ENCODE results near the gene FSTL3. TPM values are rescaled to one million over a fixed set of nuclear protein-coding genes. Genes with fewer than 3 reads are reported as not detected.
"Not testable (repeated sequence)": the region's sequence is repeated elsewhere in the genome, so short reads cannot be mapped to it uniquely, and the experiment has no call there.

FSTL3 gene
- total RNA-seq, 1 experiment from 2014 or later, result 6.0 TPM

GRCh38 chr19:695352-695949 is 19.3 kb downstream of the FSTL3 start, which contains the start of gene PRSS57:
TSS of gene PRSS57 (minus strand) at chr19:695452. CDS start at chr19:695430, 22 bp downstream.
- Histone ChIP-seq H3K36me3 (ENCODE audit: insufficient read depth, low read length, poor library complexity, severe bottlenecking) (no peaks in the 10 kb centered on the region), H3K4me3 (ENCODE audit: low read depth, low read length, poor library complexity, severe bottlenecking) (no peak within 1 kb of the TSS), H3K4me1 (ENCODE audit: insufficient read depth, low read length, poor library complexity, severe bottlenecking) (no peaks in the 10 kb centered on the region), H3K9me3 (ENCODE audit: low read depth, low read length, poor library complexity, severe bottlenecking) (no peaks in the 10 kb centered on the region), H3K27ac (ENCODE audit: low read depth, low read length, poor library complexity, severe bottlenecking) (no peak within 1 kb of the TSS), H3K27me3 (replicated peaks; ENCODE audit: insufficient read depth, low read depth, low read length, poor library complexity) (no peaks in the 10 kb centered on the region)
- BruUV-seq (replicated peaks), result no TSS peak
- intact Hi-C loops (cut with micrococcal nuclease; ENCODE audit: unreplicated experiment), result no loop called here
- no peak for TF ChIP-seq EZH2 (IDR thresholded peaks at IDR 0.05; ENCODE audit: borderline replicate concordance, low read depth, low read length, poor library complexity, severe bottlenecking)
- no peak for TF ChIP-seq CTCF (conservative IDR thresholded peaks at IDR 0.05; ENCODE audit: low read depth, low read length)
- no peak for DNase-seq (ENCODE audit: low spot score)
- POLR2A ChIA-PET (ENCODE audit: low non-redundant PET), result no interaction called here
- CTCF ChIA-PET, result no interaction called here

- H3K9me3 ChIP-seq (ENCODE audit: low read depth, low read length, poor library complexity, severe bottlenecking); H3K27me3 ChIP-seq (replicated peaks; ENCODE audit: insufficient read depth, low read depth, low read length, poor library complexity); H3K36me3 ChIP-seq (ENCODE audit: insufficient read depth, low read length, poor library complexity, severe bottlenecking); BruUV-seq (replicated peaks); H3K4me3 ChIP-seq (ENCODE audit: low read depth, low read length, poor library complexity, severe bottlenecking); CTCF ChIA-PET; POLR2A ChIA-PET (ENCODE audit: low non-redundant PET); intact Hi-C loops (cut with micrococcal nuclease; ENCODE audit: unreplicated experiment); DNase-seq (ENCODE audit: low spot score); H3K27ac ChIP-seq (ENCODE audit: low read depth, low read length, poor library complexity, severe bottlenecking); H3K4me1 ChIP-seq (ENCODE audit: insufficient read depth, low read length, poor library complexity, severe bottlenecking): not testable (repeated sequence)
Measured at GRCh38 chr19:698529-698928, 22.3 kb downstream of the FSTL3 start.

- POLR2A ChIA-PET (ENCODE audit: low non-redundant PET); H3K4me3 ChIP-seq (ENCODE audit: low read depth, low read length, poor library complexity, severe bottlenecking); H3K4me1 ChIP-seq (ENCODE audit: insufficient read depth, low read length, poor library complexity, severe bottlenecking); intact Hi-C loops (cut with micrococcal nuclease; ENCODE audit: unreplicated experiment); CTCF ChIA-PET; H3K9me3 ChIP-seq (ENCODE audit: low read depth, low read length, poor library complexity, severe bottlenecking); H3K36me3 ChIP-seq (ENCODE audit: insufficient read depth, low read length, poor library complexity, severe bottlenecking); H3K27me3 ChIP-seq (replicated peaks; ENCODE audit: insufficient read depth, low read depth, low read length, poor library complexity); BruUV-seq (replicated peaks); H3K27ac ChIP-seq (ENCODE audit: low read depth, low read length, poor library complexity, severe bottlenecking): not testable (repeated sequence)
- peak; percentile 51 for DNase-seq (ENCODE audit: low spot score)
Measured at GRCh38 chr19:699885-700284, 23.7 kb downstream of the FSTL3 start.

- BruUV-seq (replicated peaks); H3K36me3 ChIP-seq (ENCODE audit: insufficient read depth, low read length, poor library complexity, severe bottlenecking); POLR2A ChIA-PET (ENCODE audit: low non-redundant PET); DNase-seq (ENCODE audit: low spot score); intact Hi-C loops (cut with micrococcal nuclease; ENCODE audit: unreplicated experiment); H3K4me3 ChIP-seq (ENCODE audit: low read depth, low read length, poor library complexity, severe bottlenecking); H3K27me3 ChIP-seq (replicated peaks; ENCODE audit: insufficient read depth, low read depth, low read length, poor library complexity); CTCF ChIA-PET; H3K9me3 ChIP-seq (ENCODE audit: low read depth, low read length, poor library complexity, severe bottlenecking); H3K4me1 ChIP-seq (ENCODE audit: insufficient read depth, low read length, poor library complexity, severe bottlenecking); H3K27ac ChIP-seq (ENCODE audit: low read depth, low read length, poor library complexity, severe bottlenecking): not testable (repeated sequence)
Measured at GRCh38 chr19:702847-703246, 26.7 kb downstream of the FSTL3 start.

GRCh38 chr19:703329-703650 is 27.1 kb downstream of the FSTL3 start:
- H3K4me3 ChIP-seq (ENCODE audit: low read depth, low read length, poor library complexity, severe bottlenecking), result no peak overlapping the region
- ChIA-PET CTCF (no interaction called here), POLR2A (ENCODE audit: low non-redundant PET) (no interaction called here)
- H3K27ac ChIP-seq (ENCODE audit: low read depth, low read length, poor library complexity, severe bottlenecking), result no peak overlapping the region
- H3K36me3 ChIP-seq (ENCODE audit: insufficient read depth, low read length, poor library complexity, severe bottlenecking), result no peaks in the 10 kb centered on the region
- intact Hi-C loops (cut with micrococcal nuclease; ENCODE audit: unreplicated experiment), result no loop called here
- BruUV-seq (replicated peaks), result no TSS peak
- TF ChIP-seq EZH2 (IDR thresholded peaks at IDR 0.05; ENCODE audit: borderline replicate concordance, low read depth, low read length, poor library complexity, severe bottlenecking), result no peak
- TF ChIP-seq CTCF (conservative IDR thresholded peaks at IDR 0.05; ENCODE audit: low read depth, low read length), result no peak
- H3K9me3 ChIP-seq (ENCODE audit: low read depth, low read length, poor library complexity, severe bottlenecking), result no peaks in the 10 kb centered on the region
- H3K4me1 ChIP-seq (ENCODE audit: insufficient read depth, low read length, poor library complexity, severe bottlenecking), result no peaks in the 10 kb centered on the region
- no peaks in the 10 kb centered on the region for H3K27me3 ChIP-seq (replicated peaks; ENCODE audit: insufficient read depth, low read depth, low read length, poor library complexity)
- no peak for DNase-seq (ENCODE audit: low spot score)

All from A673 (cell line).